HepG2 (cell line): ENCODE measurements around the gene PDZRN4. TPM values are rescaled to one million over a fixed set of nuclear protein-coding genes. Genes with fewer than 3 reads are reported as not detected.

Experiments
- ATAC-seq: fragments of 200-7000 bp; cut with Tn5 transposase; 3 replicates; pipeline ENCODE4 v1.9.1; 2020; ENCODE audit warnings: mild to moderate bottlenecking, moderate library complexity
- BruUV-seq: library from RNA; stranded (reverse); fragments of 400-500 nt; replicated peaks from 2 replicates; lab custom pipeline; 2021; lab: Mats Ljungman, UMichigan
- CTCF ChIA-PET: fragments of 300-600 bp; formaldehyde crosslinking; extraction: SDS; loops from one replicate; lab custom pipeline; 2021; ENCODE audit warnings: low total read pairs, inconsistent platforms, low intra/inter-chr PET ratio; lab: Yijun Ruan, JAX
- POLR2A ChIA-PET: fragments of 350-600 bp; sonication (Branson Sonifier 250); formaldehyde crosslinking; loops from one replicate; lab custom pipeline; 2020; ENCODE audit warnings: antibody characterized with exemption, inconsistent platforms; lab: Yijun Ruan, JAX
- DNase-seq: peaks from one replicate; pipeline ENCODE4 v3.0.0-alpha.2; 2015; ENCODE audit warnings: low spot score
- FAIRE-seq: peaks from 3 replicates; lab custom pipeline; 2011; peaks lifted over from hg19 to GRCh38; lab: Jason Lieb, UNC
- H2AFZ ChIP-seq: one replicate; pipeline ENCODE4 v1.6.1; 2011; ENCODE audit warnings: low read length, inconsistent platforms
- H3K27ac ChIP-seq: fragments of 300-600 bp; 3 replicates; pipeline ENCODE4 v1.8.0; 2011; ENCODE audit warnings: mixed run types, mild to moderate bottlenecking, mixed read lengths, low read length, inconsistent platforms; ENCODE audit not compliant: insufficient read depth; ENCODE audit errors: extremely low read length
- H3K27me3 ChIP-seq, 2 experiments: fragments of 200-600 bp in 1 of 2; 2 replicates in 1 of 2; 3 replicates in 1 of 2; pipeline versions ENCODE4 v1.6.0 to v1.8.0; 2011; ENCODE audit warnings: low read length in 2 of 2, mild to moderate bottlenecking in 2 of 2, moderate library complexity in 2 of 2, inconsistent platforms in 1 of 2; ENCODE audit not compliant: insufficient read depth in 2 of 2, control insufficient read depth in 1 of 2
- H3K36me3 ChIP-seq, 2 experiments: fragments of 200-600 bp in 1 of 2; replicated peaks in 1 of 2; 2 replicates in 1 of 2; 3 replicates in 1 of 2; pipeline versions ENCODE4 v1.5.1 to v1.8.0; 2011; ENCODE audit warnings: low read length in 2 of 2, inconsistent platforms in 1 of 2; ENCODE audit not compliant: insufficient read depth in 2 of 2, control insufficient read depth in 1 of 2
- H3K4me1 ChIP-seq: 2 replicates; pipeline ENCODE4 v1.5.1; 2012; ENCODE audit warnings: low read length, inconsistent platforms; ENCODE audit not compliant: insufficient read depth
- H3K4me2 ChIP-seq: 2 replicates; pipeline ENCODE4 v1.6.0; 2011; ENCODE audit warnings: low read depth, low read length, inconsistent platforms
- H3K4me3 ChIP-seq, 3 experiments: fragments of 200-600 bp in 1 of 3; sonication (generic), shearing (Covaris generic) in 1 of 3; replicated peaks in 1 of 3; 2 replicates each; pipeline ENCODE4 v1.5.1; 2011 to 2016; ENCODE audit warnings: low read length in 3 of 3, inconsistent platforms in 2 of 3, low read depth in 2 of 3, mild to moderate bottlenecking in 2 of 3, control low read depth in 1 of 3, mixed read lengths in 1 of 3; ENCODE audit not compliant: insufficient read depth in 1 of 3
- H3K79me2 ChIP-seq: one replicate; pipeline ENCODE4 v1.6.1; 2011; ENCODE audit warnings: low read length, inconsistent platforms; ENCODE audit not compliant: insufficient read depth
- H3K9ac ChIP-seq: 2 replicates; pipeline ENCODE4 v1.6.0; 2011; ENCODE audit warnings: mild to moderate bottlenecking, low read depth, low read length, inconsistent platforms; ENCODE audit not compliant: insufficient read depth
- H3K9me3 ChIP-seq: 2 replicates; pipeline ENCODE4 v1.5.1; 2012; ENCODE audit warnings: mild to moderate bottlenecking, low read length
- H4K20me1 ChIP-seq: 2 replicates; pipeline ENCODE4 v1.6.0; 2011; ENCODE audit warnings: inconsistent platforms, mild to moderate bottlenecking, low read length, moderate library complexity; ENCODE audit not compliant: insufficient read depth
- FOSL2 ChIP-seq: sonication (generic); formaldehyde crosslinking; IDR thresholded peaks from 2 replicates; pipeline ENCODE4 v1.4.0; 2020; ENCODE audit warnings: missing genetic modification reagents
- GRHL1 ChIP-seq: sonication (generic); formaldehyde crosslinking; conservative IDR thresholded peaks from 2 replicates; pipeline ENCODE4 v1.8.0; 2022; ENCODE audit warnings: missing genetic modification reagents
- KDM1A ChIP-seq: IDR thresholded peaks from 2 replicates; pipeline ENCODE4 v1.6.1; 2016; ENCODE audit warnings: missing compliant biosample characterization
- ZBTB10 ChIP-seq: sonication (generic); formaldehyde crosslinking; IDR thresholded peaks from 2 replicates; pipeline ENCODE4 v1.4.0; 2020; ENCODE audit warnings: missing genetic modification reagents, borderline replicate concordance
- ZNF275 ChIP-seq: sonication (generic); formaldehyde crosslinking; IDR thresholded peaks from 2 replicates; pipeline ENCODE4 v1.8.0; 2022; ENCODE audit warnings: missing genetic modification reagents, mild to moderate bottlenecking, inconsistent platforms, borderline replicate concordance
- ZNF710 ChIP-seq: sonication (generic); formaldehyde crosslinking; IDR thresholded peaks from 2 replicates; pipeline ENCODE4 v1.5.0; 2020; ENCODE audit warnings: mild to moderate bottlenecking, missing genetic modification reagents, borderline replicate concordance
- ZNF737 ChIP-seq: sonication (generic); formaldehyde crosslinking; IDR thresholded peaks from 2 replicates; pipeline ENCODE4 v1.5.0; 2020; ENCODE audit warnings: missing genetic modification reagents, mild to moderate bottlenecking, borderline replicate concordance
- ZNF772 ChIP-seq: sonication (generic); formaldehyde crosslinking; IDR thresholded peaks from 2 replicates; pipeline ENCODE4 v1.5.0; 2020; ENCODE audit warnings: mild to moderate bottlenecking, missing genetic modification reagents
- ZNF879 ChIP-seq: sonication (generic); formaldehyde crosslinking; IDR thresholded peaks from 2 replicates; pipeline ENCODE4 v1.8.1; 2023; ENCODE audit warnings: missing genetic modification reagents
- WGBS: methylation state at CpG from one replicate; pipeline ENCODE4 v1.1.6; 2017; ENCODE audit warnings: low lambda C conversion rate; 5-methylcytosine and 5-hydroxymethylcytosine counted together
- in situ Hi-C: cut with HindIII; loops from 2 replicates; pipeline ENCODE4 v1.10.0; 2017; ENCODE audit warnings: low pct_unique_long_range_greater_than_20kb; ENCODE audit not compliant: extremely low pct_ligation_motif_present
- intact Hi-C: fragments of 100-400 bp; cut with micrococcal nuclease; formaldehyde crosslinking; loops from one replicate; pipeline ENCODE4 v1.10.0; 2022; ENCODE audit not compliant: unreplicated experiment
- polyA plus RNA-seq, 8 experiments: library from polyadenylated mRNA; depleted of rRNA in 3 of 8; stranded (reverse) in 7 of 8; unstranded in 1 of 8; fragments of >200 nt; fragmentation: Illumina TruSeq in 4 of 8; extraction: Trizol in 4 of 8; gene quantifications; 2 replicates each; pipeline versions ENCODE4 v1.2.1 to v1.2.3, GENCODE V29; 2011 to 2016; ENCODE audit warnings: low read depth in 4 of 8, missing spikeins in 1 of 8, mixed read lengths in 1 of 8; ENCODE audit not compliant: insufficient read depth in 1 of 8
- total RNA-seq, 5 experiments: library from RNA; depleted of rRNA; stranded (reverse); fragments of >200 nt; fragmentation: Illumina TruSeq; extraction: Trizol; gene quantifications; 2 replicates each; pipeline ENCODE4 v1.2.3, GENCODE V29; 2016; ENCODE audit warnings: low read depth in 1 of 5

PDZRN4 gene
- total and polyA plus RNA-seq, 2 of the 13 experiments (the other 11 are each of a cell fraction or from before 2014, with no cell fraction given), result not detected

- TF ChIP-seq ZBTB10 (CRISPR knock-in tag), result no peak
Measured at GRCh38 chr12:41228066-41228820, 40.1 kb downstream of the PDZRN4 start (continued).

GRCh38 chr12:41230756-41231155 is 42.6 kb downstream of the PDZRN4 start:
- no peak overlapping the region for H3K9ac ChIP-seq
- H3K4me1 ChIP-seq, result no peaks in the 10 kb centered on the region
- no peak overlapping the region for H3K4me3 ChIP-seq
- in situ Hi-C loops (no loop called here), intact Hi-C loops (no loop called here)
- no peaks in the 10 kb centered on the region for H3K36me3 ChIP-seq
- H3K4me2 ChIP-seq, result no peak overlapping the region
- H2AFZ ChIP-seq, result no peak overlapping the region
- H3K27me3 ChIP-seq, result no peaks in the 10 kb centered on the region; a peak in 1 of 5 replicates
- H3K9me3 ChIP-seq, result no peaks in the 10 kb centered on the region
- BruUV-seq, result no TSS peak
- TF ChIP-seq ZNF710 (no peak), KDM1A (CRISPR knock-in tag) (no peak), GRHL1 (CRISPR knock-in tag) (no peak), ZNF275 (CRISPR knock-in tag) (no peak), ZNF737 (CRISPR knock-in tag) (no peak), ZNF772 (no peak), FOSL2 (CRISPR knock-in tag) (no peak), ZNF879 (CRISPR knock-in tag) (no peak)
- POLR2A ChIA-PET, result no interaction called here
- no peak overlapping the region for H3K27ac ChIP-seq
- ATAC-seq (no peak), FAIRE-seq (no peak), DNase-seq (no peak)
- WGBS, result 0% methylated on average over 1 of the region's 1 CpG
- H4K20me1 ChIP-seq, result no peaks in the 10 kb centered on the region
- H3K79me2 ChIP-seq, result no peaks in the 10 kb centered on the region
- CTCF ChIA-PET, result no interaction called here
